NCI-H2107 treated with DMSO at 0.1 percent for 48 hours (cell line): ENCODE results near the gene C6orf120.

Experiments
- DNase-seq: peaks from one replicate; lab custom pipeline; 2025; ENCODE audit not compliant: unreplicated experiment; lab: John Stamatoyannopoulos, UW

Gene C6orf120

DNA sequence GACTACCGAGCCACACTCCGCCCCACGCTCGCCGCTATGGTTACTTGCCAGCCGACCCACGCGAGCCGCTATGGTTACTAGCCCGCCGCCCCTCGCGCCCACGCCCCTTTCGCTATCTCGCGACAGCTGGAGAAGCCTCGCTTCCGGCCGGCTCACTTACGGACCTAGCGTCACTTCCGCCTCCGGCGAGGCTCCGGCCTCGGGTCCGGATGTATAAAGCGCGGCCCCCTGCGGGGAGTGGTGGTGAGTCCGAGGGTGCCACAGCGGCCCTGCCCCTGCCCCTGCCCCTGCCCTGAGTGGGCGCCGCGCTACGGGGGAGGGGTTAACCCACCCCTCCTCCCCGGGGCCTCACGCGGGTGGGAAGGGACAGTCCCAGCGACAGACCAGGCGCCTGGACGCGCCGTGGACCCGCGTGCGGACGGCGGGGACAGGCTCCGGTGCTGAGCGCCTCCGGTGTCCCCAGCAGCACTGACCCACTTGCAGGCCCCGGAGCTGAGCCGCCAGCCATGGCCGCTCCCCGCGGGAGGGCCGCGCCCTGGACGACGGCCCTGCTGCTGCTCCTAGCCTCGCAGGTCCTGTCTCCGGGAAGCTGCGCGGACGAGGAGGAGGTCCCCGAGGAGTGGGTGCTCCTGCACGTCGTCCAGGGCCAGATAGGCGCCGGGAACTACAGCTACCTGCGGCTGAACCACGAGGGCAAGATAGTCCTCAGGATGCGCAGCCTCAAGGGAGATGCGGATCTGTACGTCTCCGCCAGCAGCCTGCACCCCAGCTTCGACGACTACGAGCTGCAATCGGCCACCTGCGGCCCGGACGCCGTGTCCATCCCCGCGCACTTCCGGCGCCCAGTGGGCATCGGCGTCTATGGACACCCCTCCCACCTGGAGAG, at the start of gene C6orf120, which contains the start of gene WDR27:
C6orf120 (plus strand) TSS at position 173 of the 886 bp plus-strand sequence; CDS start at position 507, 334 bp downstream.
WDR27 (minus strand) TSS at position 76 of the 886 bp plus-strand sequence. CDS start 13,024 bp downstream, outside the sequence.
- DNase-seq: peak; percentile 71

DNA sequence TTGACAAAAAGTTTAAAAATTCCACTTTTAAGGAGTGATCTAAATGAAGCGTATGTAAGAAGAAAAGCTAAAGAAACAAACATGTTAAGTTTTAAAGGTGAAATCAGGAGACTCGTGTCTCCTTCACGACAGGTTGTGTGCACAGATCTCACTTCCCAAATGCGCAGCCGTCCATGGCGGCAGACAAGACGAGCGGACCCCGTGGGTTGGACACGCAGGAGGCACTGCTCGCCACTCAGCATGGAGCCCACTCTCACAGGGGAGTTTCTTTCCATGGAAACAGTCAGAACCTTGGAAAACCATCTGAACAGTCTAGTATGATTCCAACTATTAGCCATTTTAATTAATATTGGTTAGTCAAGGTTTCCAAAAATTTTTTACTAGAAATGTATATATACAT, 49.0 kb upstream of the C6orf120 start:
- no peak for DNase-seq

- DNase-seq: no peak
These were observed 48.2 kb upstream of the C6orf120 start for GRCh38 chr6:169653691-169654090.

DNA sequence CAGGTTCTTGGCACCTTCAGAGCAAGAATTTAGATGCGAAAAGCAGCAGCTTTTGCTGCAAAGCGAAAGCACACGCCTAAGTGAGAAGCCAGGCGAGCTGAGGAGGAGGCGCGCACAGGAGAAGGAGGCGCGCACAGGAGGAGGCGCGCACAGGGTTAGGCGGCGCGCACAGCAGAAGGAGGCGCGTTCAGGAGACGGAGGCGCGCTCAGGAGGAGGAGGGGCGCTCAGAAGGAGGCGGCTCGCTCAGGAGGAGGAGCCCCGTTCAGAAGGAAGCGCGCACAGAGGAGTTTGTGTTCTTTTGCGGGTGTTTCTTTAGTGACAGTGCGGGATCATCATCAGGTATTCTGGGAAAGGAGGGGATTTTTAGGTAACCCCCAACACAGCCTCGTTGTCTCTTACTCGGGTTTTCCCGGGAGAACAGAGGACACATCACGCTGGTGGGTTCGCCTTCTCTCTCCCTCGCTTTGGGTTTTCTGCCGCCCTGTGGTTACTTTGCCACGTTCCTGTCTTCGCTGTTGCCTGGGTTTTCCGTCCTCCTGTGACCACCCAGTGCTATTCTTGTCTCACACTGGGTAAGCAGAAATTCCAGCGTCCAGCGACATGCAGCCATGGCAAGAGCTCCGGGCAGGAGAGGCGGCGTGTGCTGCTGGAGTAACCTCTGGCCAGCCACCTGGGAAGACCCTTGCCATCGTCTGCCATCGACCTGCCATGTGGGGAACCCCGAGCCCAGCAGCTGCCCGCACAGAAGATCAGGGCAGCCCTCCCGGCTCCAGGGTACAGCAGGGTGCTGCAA, 47.1 kb upstream of the C6orf120 start:
- DNase-seq: no peak

DNA sequence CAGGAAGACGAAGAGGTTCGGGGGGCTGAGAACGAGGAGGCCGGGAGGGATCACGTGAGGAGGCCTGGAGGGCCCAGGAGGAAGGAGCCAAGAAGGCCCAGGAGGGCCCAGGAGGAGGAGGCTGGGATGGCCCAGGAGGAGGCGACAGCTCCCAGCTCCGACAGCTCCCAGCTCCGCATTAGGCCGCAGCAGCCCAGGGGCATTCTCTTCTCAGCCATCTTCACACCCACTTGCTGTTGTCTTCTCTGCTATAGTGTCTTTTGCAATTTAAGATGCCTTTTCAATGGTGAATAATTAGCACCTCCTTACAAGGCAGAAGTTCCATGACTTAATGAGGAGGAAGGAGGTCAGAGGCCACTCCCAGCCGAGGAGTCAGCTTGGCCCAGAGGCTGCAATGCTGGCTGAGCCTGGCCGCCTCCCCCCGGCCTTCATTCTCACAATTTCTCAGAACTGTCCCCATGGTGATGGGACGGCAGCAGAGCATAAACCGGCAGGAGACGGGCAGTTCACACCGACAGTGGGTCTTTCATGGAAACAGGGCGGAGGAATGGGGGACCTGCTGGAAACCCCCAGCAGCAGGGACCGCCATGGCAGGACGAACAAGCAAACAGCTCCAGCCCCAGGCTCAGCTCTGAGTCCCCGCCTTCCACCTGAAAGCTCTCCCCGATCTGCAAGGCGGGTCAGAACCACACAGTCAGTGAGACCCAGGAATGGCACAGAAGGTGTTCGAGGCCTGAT, 45.2 kb upstream of the C6orf120 start:
- no peak for DNase-seq

- DNase-seq: no peak
These were observed 44.7 kb upstream of the C6orf120 start for GRCh38 chr6:169657284-169657610.

DNA sequence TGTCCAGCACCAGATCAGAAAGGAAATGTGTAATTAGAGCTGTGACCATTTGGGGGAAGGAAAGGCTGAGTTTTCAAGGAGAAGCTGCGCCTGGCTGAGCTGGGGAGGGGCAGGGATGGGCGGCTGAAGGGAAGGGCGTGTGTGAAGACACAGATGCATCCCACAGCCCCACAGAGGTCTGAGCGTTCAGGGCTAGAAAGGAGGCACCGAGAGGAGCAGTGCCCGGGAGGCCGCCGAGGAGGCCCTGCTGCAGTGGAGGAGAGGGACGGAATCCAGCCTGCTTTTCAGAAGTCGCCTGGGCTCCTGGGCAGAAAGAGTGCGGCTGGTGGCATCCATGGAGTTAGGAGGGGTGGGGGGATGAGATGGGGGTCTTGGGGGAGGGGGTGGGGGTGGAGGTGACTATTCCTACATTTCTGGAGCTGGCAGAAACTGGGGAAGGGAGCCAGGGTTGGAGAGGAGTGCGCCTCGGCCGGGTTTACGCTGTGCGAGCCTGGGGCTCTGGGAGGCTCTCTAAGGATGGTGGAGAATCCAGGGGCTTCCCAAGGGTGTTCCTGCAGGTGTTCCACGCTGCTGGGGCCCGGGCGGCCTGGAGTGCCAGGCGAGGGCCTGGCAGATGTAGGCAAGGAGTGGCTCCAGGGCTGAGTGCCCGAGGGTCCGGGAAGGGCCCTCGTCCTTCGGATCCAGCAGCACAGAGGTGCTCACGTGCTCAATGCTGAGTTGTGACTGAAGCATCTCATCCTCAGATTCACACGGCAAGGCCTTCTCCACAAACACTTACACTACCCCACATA, 41.9 kb upstream of the C6orf120 start:
- DNase-seq: no peak

DNA sequence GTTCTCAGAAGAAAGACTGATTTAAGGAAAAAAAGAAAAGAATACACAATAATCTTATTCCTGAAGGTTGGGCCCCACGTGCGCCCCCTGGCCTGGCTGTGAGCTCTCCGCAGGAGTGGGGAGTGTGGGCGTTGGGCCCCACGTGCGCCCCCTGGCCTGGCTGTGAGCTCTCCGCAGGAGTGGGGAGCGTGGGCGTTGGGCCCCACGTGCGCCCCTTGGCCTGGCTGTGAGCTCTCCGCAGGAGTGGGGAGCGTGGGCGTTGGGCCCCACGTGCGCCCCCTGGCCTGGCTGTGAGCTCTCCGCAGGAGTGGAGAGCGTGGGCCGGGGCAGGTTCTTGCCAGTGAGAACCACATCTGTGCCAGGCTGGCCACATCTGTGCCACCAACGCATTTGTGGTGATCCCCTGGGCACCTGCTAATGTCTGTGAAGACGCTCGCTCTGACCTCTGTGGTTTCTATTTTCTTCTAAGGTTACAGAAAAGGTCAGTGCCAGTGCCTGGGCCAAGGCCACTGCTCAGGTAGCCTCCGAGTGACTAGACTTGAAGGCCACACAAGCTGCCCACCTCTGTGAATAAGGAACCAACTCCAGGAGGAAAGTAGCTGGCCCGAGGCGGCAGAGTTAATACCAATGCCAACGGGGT, 41.1 kb upstream of the C6orf120 start:
- no peak for DNase-seq

DNA sequence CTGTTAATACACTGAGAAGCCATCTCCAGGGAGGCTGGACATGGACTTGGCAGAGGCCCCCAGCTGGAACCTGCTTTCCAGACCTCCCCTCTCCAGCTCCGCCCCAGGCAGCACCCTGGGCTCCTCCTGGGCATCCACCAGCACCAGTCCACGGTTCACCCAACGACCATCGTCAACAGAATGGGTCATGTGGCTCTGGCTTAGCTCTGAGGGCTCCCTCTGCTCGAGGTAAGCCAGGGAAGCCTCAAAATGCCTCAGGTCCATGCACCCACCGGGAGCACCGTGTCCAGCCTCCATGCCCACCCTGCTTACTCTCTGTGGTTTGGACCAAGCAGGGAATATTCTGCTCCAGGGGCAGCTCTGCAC, 40.6 kb upstream of the C6orf120 start:
- no peak for DNase-seq

DNA sequence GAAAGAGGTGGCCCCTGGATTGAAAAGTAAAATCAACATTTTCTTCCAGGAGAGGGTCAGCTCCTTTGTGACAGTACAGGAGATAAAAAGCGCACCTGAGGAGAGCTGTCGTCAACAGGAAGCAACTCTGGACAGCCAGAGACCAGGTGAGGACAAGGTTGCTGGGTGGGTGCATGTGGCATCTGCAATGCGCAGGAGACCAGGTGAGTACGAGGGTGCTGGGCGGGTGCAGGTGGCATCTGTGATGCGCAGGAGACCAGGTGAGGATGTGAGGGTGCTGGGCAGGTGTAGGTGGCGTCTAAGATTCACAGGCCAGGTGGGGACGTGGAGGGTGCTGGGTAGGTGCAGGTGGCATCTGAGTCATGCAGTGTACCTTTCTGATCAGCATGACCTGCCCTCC, 38.5 kb upstream of the C6orf120 start:
- no peak for DNase-seq

DNA sequence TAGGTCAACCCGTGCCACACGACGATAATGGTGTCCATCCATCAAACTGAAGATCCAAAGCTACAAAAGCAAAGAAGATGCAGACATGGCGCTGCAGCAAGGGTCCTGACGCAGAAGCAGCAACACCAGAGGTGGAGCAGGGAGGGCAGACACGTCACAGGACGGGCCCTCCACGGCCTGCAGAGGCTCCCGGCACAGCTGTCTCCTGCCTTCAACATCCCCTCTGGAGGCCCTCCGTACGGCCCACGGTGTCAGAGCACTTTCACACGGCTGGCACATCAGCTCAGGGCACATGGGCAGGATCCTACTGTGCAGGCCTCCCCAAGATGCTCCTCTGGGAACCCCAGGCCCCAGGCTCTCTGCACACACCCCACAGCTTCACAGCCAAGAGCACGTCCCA, 37.7 kb upstream of the C6orf120 start:
- no peak for DNase-seq

DNA sequence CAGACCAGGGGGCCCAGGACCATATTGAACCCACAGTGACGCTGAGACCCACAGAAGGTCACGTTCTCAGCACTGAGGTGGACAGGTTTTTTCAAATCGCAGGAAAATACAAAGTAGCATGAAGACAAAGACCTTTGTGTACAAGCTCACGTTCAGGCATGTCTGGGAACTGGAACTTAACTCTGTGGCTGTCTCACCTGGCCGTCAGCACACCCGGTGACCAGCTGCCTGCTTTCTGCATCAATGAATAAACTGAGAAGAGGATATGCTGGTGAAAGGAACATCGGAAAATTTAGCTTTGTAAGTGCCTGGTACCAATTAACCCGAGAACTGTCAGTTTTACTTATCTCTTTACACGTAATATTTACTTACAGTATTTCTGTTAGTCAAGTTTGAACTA, 36.6 kb upstream of the C6orf120 start:
- peak; percentile 85 for DNase-seq

GRCh38 chr6:169666441-169666840, 35.5 kb upstream of the C6orf120 start:
- DNase-seq: no peak

- DNase-seq: no peak
These were observed 34.2 kb upstream of the C6orf120 start for GRCh38 chr6:169667716-169668115.

DNA sequence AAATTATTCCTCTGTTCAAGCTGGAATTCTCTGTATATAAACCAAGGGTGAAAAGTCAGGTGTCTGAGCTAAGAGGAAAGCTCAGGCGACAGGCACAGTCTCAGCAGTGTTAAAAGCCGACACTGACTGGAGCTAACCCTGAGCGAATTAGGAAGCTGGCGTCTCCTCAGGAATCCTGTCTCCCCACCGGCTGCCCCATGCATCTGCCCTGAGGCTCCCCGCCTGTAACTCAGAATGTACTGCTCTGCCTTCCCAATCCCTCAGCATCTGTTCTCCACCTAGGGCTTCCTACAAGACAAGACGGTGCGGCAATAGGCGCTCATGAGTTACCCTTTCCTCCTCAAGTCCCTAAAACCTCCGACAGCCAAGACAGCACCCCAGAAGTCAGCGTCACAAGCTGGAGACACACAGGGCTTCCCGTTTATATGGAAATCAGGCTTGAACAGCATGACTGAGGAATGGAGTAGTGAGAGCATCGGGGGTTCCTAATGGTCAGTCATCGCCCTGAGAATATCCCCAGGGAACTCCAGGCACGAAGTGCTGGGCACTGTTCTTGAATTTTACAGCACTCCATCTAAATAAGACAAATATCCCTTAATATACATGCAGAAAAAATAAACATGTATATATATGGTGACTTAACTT, 33.6 kb upstream of the C6orf120 start:
- no peak for DNase-seq

DNA sequence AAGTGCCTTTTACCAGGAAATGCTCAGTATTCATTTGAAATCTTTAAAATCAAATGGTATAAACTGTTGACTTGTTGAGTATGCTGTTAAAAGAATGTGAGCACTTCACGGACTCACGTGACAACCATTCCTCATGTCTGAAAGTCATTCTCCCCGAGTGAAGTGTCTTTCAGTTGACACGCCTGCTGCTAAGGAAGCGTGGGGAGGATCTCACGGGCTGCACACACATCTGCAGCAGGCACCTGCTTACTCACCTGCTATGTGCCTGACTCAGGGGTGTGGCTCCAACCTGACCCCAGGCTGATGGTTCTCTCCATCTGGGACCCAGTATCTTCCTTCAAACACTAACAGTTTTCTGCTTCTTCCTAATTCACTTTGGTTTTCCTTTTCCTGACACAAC, 32.8 kb upstream of the C6orf120 start:
- no peak for DNase-seq

GRCh38 chr6:169669889-169670288, 32.0 kb upstream of the C6orf120 start:
- no peak for DNase-seq

- DNase-seq: no peak
These were observed 30.4 kb upstream of the C6orf120 start for GRCh38 chr6:169671563-169671962.

DNA sequence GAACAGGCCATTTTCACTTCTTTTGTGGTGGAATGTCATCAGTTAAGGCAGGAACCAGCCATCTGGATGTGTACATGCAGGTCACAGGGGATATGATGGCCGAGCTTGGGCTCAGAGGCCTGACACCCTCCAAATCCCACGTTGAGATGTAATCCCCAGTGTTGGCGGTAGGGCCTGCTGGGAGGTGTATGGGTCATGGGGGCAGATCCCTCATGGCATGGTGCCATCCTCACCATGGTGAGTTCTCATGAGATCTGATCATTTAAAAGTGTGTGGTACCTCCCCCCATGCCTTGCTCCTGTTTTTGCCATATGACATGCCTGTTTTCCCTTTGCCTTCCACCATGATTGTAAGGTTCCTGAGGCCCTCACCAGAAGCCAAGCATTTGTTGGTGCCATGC, 26.9 kb upstream of the C6orf120 start:
- no peak for DNase-seq

GRCh38 chr6:169677096-169677495, 24.8 kb upstream of the C6orf120 start:
- no peak for DNase-seq
